ENCODE measurements around the gene CNTNAP5. TPM values are rescaled to one million over a fixed set of nuclear protein-coding genes. Genes with fewer than 3 reads are reported as not detected.

CNTNAP5 gene
- total RNA-seq, 1 experiment from 2014 or later, result not detected

GRCh38 chr2:124289615-124290014 lies 264.5 kb downstream of the CNTNAP5 start:
- DNase-seq (ENCODE audit: unreplicated experiment), result no peak
- peak; percentile 7 for TF ChIP-seq CTCF (IDR thresholded peaks at IDR 0.05; ENCODE audit: unreplicated experiment)
- H3K27ac Mint-ChIP-seq (ENCODE audit: low read depth, unreplicated experiment), result no peak overlapping the region
- CTCF ChIA-PET, result interaction anchor here (0.7 kb wide), 1 partner anchor 82 kb away, joined by 3 read pairs; no protein-coding TSS in a partner anchor
- BruUV-seq (replicated peaks), result no TSS peak
- intact Hi-C loops (cut with micrococcal nuclease), result no loop called here
- H3K4me3 Mint-ChIP-seq (ENCODE audit: unreplicated experiment), result no peak overlapping the region
- H3K36me3 Mint-ChIP-seq (ENCODE audit: insufficient read depth, unreplicated experiment), result no peaks in the 10 kb centered on the region
- POLR2A ChIA-PET, result no interaction called here
- no peaks in the 10 kb centered on the region for H3K27me3 Mint-ChIP-seq (ENCODE audit: insufficient read depth, unreplicated experiment)
- no peaks in the 10 kb centered on the region for H3K4me1 Mint-ChIP-seq (ENCODE audit: insufficient read depth, unreplicated experiment)
- H3K9me3 Mint-ChIP-seq (ENCODE audit: unreplicated experiment), result no peaks in the 10 kb centered on the region

GRCh38 chr2:124296470-124296869 lies 271.4 kb downstream of the CNTNAP5 start:
- CTCF ChIA-PET, result no interaction called here
- Mint-ChIP-seq H3K36me3 (ENCODE audit: insufficient read depth, unreplicated experiment) (no peaks in the 10 kb centered on the region), H3K27me3 (ENCODE audit: insufficient read depth, unreplicated experiment) (no peaks in the 10 kb centered on the region), H3K4me3 (ENCODE audit: unreplicated experiment) (no peak overlapping the region), H3K27ac (ENCODE audit: low read depth, unreplicated experiment) (no peak overlapping the region), H3K4me1 (ENCODE audit: insufficient read depth, unreplicated experiment) (peaks cover 9% of the 10 kb centered on the region), H3K9me3 (ENCODE audit: unreplicated experiment) (no peaks in the 10 kb centered on the region)
- no TSS peak for BruUV-seq (replicated peaks)
- DNase-seq (ENCODE audit: unreplicated experiment), result no peak
- intact Hi-C loops (cut with micrococcal nuclease), result no loop called here
- POLR2A ChIA-PET, result no interaction called here
- TF ChIP-seq CTCF (IDR thresholded peaks at IDR 0.05; ENCODE audit: unreplicated experiment), result no peak

GRCh38 chr2:124301915-124302314 lies 276.8 kb downstream of the CNTNAP5 start:
- H3K4me1 Mint-ChIP-seq (ENCODE audit: insufficient read depth, unreplicated experiment), result peaks cover 12% of the 10 kb centered on the region
- no peaks in the 10 kb centered on the region for H3K36me3 Mint-ChIP-seq (ENCODE audit: insufficient read depth, unreplicated experiment)
- H3K27me3 Mint-ChIP-seq (ENCODE audit: insufficient read depth, unreplicated experiment), result no peaks in the 10 kb centered on the region
- no peaks in the 10 kb centered on the region for H3K9me3 Mint-ChIP-seq (ENCODE audit: unreplicated experiment)
- BruUV-seq (replicated peaks), result no TSS peak
- H3K4me3 Mint-ChIP-seq (ENCODE audit: unreplicated experiment), result no peak overlapping the region
- H3K27ac Mint-ChIP-seq (ENCODE audit: low read depth, unreplicated experiment), result no peak overlapping the region
- ChIA-PET CTCF (interaction anchor here (0.6 kb wide), 1 partner anchor 10 kb away, joined by 3 read pairs; no protein-coding TSS in a partner anchor), POLR2A (no interaction called here)
- TF ChIP-seq CTCF (IDR thresholded peaks at IDR 0.05; ENCODE audit: unreplicated experiment), result no peak
- DNase-seq (ENCODE audit: unreplicated experiment), result no peak
- intact Hi-C loops (cut with micrococcal nuclease), result no loop called here

GRCh38 chr2:124308319-124309062 lies 283.4 kb downstream of the CNTNAP5 start:
- Mint-ChIP-seq H3K36me3 (ENCODE audit: insufficient read depth, unreplicated experiment) (no peaks in the 10 kb centered on the region), H3K27ac (ENCODE audit: low read depth, unreplicated experiment) (no peak overlapping the region), H3K27me3 (ENCODE audit: insufficient read depth, unreplicated experiment) (no peaks in the 10 kb centered on the region), H3K4me3 (ENCODE audit: unreplicated experiment) (no peak overlapping the region), H3K9me3 (ENCODE audit: unreplicated experiment) (peaks cover 12% of the 10 kb centered on the region), H3K4me1 (ENCODE audit: insufficient read depth, unreplicated experiment) (peaks cover 4% of the 10 kb centered on the region)
- no TSS peak for BruUV-seq (replicated peaks)
- TF ChIP-seq CTCF (IDR thresholded peaks at IDR 0.05; ENCODE audit: unreplicated experiment), result no peak
- ChIA-PET CTCF (interaction anchor here (0.6 kb wide), 1 partner anchor 270 kb away, joined by 3 read pairs; no protein-coding TSS in a partner anchor), POLR2A (no interaction called here)
- DNase-seq (ENCODE audit: unreplicated experiment), result no peak
- intact Hi-C loops (cut with micrococcal nuclease), result no loop called here
